NCI-H2196 (cell line): ENCODE data around the gene PABPC1L2A.
"Not testable (repeated sequence)": the region's sequence is repeated elsewhere in the genome, so short reads cannot be mapped to it uniquely, and the experiment has no call there.

Source experiments
- DNase-seq: peaks from one replicate; lab custom pipeline; 2025; ENCODE audit not compliant: unreplicated experiment; lab: John Stamatoyannopoulos, UW

The PABPC1L2A gene

DNA sequence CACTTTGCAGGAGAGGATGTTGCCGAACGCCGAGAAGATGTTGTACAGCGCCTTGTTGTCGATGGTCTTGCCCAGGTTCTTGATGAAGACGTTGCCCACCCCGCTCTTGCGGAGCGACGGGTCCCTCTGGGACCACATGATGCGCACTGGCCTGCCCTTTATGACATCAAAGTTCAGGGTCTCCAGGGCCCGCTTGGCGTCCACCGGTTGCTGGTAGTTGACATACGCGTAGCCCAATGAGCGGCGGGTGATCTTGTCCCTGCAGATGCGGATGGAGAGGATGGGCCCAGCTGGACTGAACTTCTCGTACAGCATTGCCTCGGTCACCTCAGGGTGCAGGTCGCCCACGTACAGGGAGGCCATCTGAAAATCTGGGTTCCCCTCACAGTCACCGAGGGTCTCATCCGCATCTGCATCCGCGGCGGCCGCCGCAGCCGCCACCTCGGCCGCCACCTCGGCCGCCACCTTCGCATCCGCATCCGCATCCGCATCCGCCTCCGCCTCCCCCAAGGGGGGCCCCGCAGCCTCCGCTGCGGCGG lies at the start of gene PABPC1L2A:
Gene PABPC1L2A, minus strand, starts transcription at position 489 of the 539 bp plus-strand sequence. Its CDS starts 126 bp downstream, at position 363.
- not testable (repeated sequence) for DNase-seq

DNA sequence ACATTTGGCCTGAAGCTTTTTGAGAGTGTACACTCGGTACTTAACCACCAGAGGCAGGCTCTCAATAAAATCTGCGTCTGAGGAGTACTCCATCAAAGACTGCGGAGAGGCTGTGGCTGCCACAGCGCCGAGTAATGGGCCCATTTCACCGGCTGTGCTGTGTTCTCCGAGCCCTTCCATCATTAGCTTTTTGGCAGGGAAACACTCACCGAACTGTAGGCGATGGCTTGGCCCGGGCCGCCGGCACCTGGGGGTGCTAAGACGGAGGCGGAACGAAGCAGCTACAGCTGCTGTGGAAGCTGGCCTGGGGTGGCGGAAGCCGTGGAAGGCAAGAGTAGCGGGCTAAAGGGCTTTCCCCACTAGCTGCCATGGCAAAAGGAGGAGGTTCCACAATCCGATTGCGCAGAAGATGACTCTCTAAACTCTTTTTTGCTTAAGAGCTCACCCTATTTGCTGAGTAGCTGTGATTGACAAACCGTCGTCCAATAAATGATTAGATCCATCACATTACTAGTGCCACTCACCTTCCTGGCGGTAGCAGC lies 48.5 kb upstream of the PABPC1L2A start:
- DNase-seq = no peak

DNA sequence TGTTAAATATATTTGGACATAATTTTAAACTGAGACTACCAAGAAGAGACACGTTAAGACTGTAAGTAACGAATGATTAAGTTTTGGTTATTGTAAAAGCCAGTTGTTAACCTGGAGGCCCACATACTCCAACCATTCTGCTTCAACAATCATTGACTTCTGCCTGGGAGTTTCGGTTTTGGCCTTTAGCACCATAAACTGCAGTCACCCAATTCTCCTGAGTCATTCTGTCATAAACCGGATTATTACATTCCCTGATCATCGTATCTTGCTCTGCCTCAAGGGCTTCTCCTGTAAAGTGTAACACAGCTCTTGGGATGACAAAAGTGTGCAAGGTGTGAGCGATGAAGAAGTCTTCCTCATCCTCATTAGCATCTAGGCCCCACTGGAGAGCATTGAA lies 46.9 kb upstream of the PABPC1L2A start:
- no peak for DNase-seq

DNA sequence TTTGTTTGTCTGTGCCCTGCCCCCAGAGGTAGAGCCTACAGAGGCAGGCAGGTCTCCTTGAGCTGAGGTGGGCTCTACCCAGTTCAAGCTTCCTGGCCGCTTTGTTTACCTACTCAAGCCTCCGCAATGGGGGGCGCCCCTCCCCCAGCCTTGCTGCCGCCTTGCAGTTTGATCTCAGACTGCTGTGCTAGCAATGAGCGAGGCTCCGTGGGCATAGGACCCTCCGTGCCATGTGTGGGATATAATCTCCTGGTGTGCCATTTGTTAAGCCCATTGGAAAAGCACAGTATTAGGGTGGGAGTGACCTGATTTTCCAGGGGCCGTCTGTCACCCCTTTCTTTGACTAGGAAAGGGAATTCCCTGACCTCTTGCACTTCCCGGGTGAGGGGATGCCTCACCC lies 20.2 kb upstream of the PABPC1L2A start:
- not testable (repeated sequence) for DNase-seq

DNA sequence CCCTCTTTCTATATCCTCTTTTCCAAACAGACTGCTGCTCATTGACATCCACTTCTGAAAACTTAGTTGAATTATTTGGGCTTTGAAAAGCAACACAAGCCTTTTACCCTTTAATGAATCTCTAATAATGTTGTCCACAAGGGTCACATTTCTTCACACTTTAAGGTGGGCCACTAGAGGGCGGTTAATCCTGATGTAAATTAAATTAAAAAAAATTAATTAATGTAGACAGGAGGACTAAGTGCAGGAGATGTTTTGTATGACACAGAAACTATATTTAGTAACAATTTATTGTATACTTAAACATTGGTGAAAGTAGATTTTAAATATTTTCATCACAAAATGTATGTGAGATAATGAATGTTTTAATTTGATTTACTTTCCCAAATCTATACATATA lies 7.5 kb upstream of the PABPC1L2A start:
- DNase-seq = not testable (repeated sequence)

DNA sequence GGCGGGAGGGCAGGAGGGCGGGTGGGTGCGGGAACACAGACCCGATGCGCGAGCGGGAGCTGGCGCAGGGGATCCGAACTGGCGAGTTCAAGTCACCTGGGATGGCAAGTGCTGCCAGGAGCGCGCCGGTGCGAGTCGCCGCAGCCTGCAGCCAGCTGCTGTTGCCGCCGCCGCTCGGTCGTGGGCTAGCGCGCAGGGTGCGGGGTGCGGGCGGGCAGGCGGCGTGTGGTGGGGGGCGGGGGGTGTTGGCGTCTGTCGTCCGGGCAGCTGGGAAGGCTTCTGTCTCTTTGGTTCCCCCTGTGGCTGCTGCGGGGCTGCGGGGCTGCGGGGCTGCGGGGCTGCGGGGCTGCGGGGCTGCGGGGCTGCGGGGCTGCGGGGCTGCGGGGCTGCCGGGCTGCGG lies 572 bp upstream of the PABPC1L2A start:
- not testable (repeated sequence) for DNase-seq

DNA sequence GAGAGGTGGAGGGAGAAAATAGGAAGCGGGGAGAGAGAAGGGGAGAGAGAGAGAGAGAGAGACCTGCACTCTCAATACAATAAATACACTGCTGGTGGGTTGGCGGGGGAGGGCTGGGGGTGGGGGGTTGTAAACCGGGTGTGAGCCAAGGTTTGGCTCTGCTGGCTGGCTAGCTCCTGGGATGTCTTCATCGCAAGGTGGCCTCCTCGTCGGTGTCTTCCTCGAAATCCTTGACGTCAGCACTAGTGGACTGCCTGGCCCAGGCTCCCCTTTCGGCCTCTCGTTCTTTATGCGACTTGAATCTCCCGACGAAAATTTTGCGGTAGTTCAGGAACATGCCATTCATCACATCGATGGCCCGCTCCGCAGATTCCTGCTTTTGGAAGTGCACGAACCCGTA lies 715 bp downstream of the PABPC1L2A start:
- DNase-seq = not testable (repeated sequence)

DNA sequence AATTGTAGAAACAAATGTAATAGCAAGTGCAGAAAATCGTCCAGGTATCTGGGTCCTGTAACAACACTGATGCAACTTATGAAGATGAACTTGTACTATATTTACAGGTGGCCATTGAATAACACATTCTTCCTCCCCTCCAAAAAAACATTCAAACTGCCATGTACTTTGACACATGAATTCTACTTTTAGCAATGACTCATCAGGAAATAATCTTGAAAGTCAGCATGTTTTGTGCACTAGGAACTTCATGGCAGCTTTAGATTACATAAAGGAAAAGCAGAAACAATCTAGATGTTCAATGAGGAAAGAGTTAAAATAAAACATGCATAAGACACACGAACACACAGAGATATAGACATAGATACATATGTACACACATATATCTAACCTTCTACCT lies 2.5 kb downstream of the PABPC1L2A start:
- DNase-seq = no peak

DNA sequence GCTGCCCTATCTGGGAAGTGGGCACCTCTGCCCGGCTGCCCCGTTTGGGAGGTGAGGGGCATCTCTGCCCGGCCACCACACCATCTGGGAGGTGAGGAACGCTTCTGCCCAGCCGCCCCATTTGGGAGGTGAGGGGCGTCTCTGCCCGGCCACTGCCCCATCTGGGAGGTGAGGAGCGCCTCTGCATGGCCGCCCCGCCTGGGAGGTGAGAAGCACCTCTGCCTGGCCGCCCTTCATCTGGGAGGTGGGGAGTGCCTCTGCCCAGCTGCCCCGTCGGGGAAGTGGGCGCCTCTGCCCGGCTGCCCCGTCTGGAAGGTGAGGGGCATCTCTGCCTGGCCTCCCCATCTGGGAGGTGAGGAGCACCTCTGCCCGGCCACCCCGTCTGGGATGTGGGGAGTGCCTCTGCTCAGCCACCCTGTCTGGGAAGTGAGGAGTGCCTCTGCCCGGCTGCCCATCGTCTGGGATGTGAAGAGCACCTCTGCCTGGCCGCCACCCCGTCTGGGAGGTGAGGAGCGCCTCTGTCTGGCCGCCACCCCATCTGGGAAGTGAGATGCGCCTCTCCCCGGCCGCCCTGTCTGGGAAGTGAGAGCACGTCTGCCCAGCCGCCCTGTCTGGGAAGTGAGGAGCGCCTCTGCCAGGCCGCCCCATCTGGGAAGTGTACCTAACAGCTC lies 9.8 kb downstream of the PABPC1L2A start:
- no peak for DNase-seq

DNA sequence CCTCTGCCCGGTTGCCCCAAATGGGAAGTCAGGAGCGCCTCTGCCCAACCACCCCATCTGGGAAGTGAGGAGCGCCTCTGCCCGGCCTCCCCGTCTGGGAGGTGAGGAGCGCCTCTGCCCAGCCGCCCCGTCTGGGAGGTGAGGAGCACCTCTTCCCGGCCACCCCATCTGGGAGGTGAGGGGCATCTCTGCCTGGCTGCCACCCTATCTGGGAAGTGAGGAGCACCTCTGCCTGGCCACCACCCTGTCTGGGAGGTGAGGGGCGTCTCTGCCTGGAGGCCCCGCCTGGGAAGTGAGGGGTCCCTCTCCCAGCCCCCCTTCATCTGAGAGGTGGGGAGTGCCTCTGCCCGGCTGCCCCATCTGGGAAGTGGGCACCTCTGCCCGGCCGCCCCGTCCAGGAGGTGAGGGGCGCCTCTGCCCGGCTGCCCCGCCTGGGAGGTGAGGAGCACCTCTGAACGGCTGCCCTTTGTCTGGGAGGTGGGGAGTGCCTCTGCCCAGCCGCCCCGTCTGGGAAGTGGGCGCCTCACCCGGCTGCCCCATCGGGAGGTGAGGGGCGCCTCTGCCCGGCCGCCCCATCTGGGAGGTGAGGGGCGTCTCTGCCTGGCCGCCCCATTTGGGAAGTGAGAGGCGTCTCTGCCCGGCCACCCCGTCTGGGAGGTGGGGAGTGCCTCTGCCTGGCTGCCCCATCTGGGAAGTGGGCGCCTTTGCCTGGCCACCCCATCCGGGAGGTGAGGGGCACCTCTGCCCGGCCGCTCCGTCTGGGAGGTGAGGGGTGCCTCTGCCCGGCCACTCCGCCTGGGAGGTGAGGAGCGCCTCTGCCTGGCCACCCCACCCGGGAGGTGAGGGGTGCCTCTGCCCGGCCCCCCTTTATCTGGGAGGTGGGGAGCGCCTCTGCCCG lies 10.6 kb downstream of the PABPC1L2A start:
- DNase-seq = no peak

DNA sequence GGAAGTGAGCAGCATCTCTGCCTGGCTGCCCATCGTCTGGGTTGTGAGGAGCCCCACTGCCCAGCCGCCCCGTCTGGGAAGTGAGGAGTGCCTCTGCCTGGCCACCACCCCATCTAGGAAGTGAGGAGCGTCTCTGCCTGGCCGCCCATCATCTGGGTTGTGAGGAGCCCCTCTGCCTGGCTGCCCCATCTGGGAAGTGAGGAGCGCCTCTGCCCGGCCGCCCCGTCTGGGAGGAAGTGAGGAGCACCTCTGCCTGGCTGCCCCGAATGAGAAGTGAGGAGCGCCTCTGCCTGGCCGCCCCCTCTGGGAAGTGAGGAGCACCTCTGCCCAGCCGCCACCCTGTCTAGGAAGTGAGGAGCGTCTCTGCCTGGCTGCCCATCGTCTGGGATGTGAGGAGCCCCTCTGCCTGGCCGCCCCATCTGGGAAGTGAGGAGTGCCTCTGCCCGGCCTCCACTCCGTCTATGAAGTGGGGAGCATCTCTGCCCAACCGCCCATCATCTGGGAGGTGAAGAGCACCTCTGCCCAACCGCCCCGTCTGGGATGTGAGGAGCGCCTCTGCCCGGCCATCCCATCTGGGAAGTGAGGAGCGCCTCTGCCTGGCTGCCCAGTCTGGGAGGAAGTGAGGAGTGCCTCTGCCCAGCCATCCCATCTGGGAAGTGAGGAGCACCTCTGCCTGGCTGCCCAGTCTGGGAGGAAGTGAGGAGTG lies 11.4 kb downstream of the PABPC1L2A start:
- DNase-seq = not testable (repeated sequence)

DNA sequence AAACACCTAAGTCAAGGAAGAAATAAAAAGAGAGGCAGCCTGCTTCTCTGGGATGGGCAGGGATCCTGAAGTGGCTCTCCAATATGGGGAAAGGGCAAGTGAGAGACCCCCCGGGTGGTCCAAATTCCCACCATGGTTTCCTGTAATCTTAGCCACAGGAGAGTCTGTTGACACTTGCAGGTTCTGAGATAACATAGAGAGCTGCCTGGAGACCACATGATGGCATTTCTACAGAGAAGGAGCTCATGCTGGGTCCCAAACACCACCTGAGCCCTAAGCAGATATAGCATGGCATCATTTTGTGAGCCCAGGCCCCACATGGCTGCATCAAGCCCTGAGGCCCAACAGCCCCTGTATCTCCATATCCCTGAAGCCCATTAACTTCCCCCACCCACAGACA lies 50.4 kb downstream of the PABPC1L2A start:
- no peak for DNase-seq
